Measurements from ENCODE around the gene CCDC167.

The CCDC167 gene

GRCh38 chr6:37528541-37528940, 28.8 kb upstream of the CCDC167 start:
- no peak for DNase-seq

GRCh38 chr6:37525460-37526357, 26.0 kb upstream of the CCDC167 start:
- peak in 1 of 2 donors; percentile 17 for DNase-seq

- DNase-seq: no peak
Measured at GRCh38 chr6:37524970-37525318, 25.3 kb upstream of the CCDC167 start.

GRCh38 chr6:37524025-37524969, 24.6 kb upstream of the CCDC167 start:
- DNase-seq: no peak

- DNase-seq: no peak
Measured at GRCh38 chr6:37523412-37523811, 23.7 kb upstream of the CCDC167 start.

- DNase-seq: no peak
Measured at GRCh38 chr6:37522836-37523235, 23.1 kb upstream of the CCDC167 start.

- no peak for DNase-seq
Measured at GRCh38 chr6:37521674-37522073, 22.0 kb upstream of the CCDC167 start.

GRCh38 chr6:37520926-37521325, 21.2 kb upstream of the CCDC167 start:
- no peak for DNase-seq

- DNase-seq: no peak
Measured at GRCh38 chr6:37519461-37519860, 19.8 kb upstream of the CCDC167 start.

GRCh38 chr6:37518116-37518515, 18.4 kb upstream of the CCDC167 start:
- DNase-seq: no peak

- peak; percentile 75 to 85 for DNase-seq
Measured at GRCh38 chr6:37517411-37517812, 17.7 kb upstream of the CCDC167 start.

- no peak for DNase-seq
Measured at GRCh38 chr6:37516920-37517405, 17.3 kb upstream of the CCDC167 start.

- DNase-seq: peak; percentile 89 to 94
Measured at GRCh38 chr6:37516076-37516919, 16.6 kb upstream of the CCDC167 start.

GRCh38 chr6:37515712-37516075, 16.0 kb upstream of the CCDC167 start:
- DNase-seq: no peak

- no peak for DNase-seq
Measured at GRCh38 chr6:37514837-37515236, 15.1 kb upstream of the CCDC167 start.

GRCh38 chr6:37514321-37514771, 14.7 kb upstream of the CCDC167 start:
- DNase-seq: peak in 1 of 2 donors; percentile 46

- DNase-seq: no peak
Measured at GRCh38 chr6:37513576-37513975, 13.9 kb upstream of the CCDC167 start.

GRCh38 chr6:37513155-37513554, 13.5 kb upstream of the CCDC167 start:
- DNase-seq: no peak

GRCh38 chr6:37512400-37513011, 12.8 kb upstream of the CCDC167 start:
- no peak for DNase-seq

- DNase-seq: no peak
Measured at GRCh38 chr6:37511910-37512399, 12.3 kb upstream of the CCDC167 start.

- DNase-seq: no peak
Measured at GRCh38 chr6:37511201-37511600, 11.5 kb upstream of the CCDC167 start.
